ENCODE data around the gene ACTA2.

ACTA2 gene

DNA sequence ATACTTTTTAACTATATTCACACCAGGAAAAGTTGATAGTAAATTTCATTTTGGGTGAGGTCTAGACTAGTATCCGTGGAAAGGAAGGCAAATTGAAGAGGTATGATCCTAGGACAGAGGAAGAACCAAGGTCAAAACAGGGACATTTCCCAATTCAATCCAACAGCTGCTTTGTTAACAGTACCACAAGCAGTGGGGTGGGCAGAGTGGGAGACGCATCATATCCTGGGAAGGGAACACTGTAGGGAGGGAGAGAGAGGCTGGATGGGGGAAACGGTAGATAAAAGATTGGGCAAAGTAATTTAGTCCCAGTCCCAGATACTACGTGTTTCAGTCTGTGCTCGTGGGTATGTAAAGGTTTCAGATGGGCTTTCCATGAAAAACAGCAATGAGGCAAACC lies 28.9 kb upstream of the ACTA2 start:
- TF ChIP-seq GLIS3 (CRISPR knock-in tag; IDR thresholded peaks at IDR 0.05): no peak
- TF ChIP-seq SNAI2 (CRISPR knock-in tag; IDR thresholded peaks at IDR 0.05): no peak
- TF ChIP-seq, protein P1, sequence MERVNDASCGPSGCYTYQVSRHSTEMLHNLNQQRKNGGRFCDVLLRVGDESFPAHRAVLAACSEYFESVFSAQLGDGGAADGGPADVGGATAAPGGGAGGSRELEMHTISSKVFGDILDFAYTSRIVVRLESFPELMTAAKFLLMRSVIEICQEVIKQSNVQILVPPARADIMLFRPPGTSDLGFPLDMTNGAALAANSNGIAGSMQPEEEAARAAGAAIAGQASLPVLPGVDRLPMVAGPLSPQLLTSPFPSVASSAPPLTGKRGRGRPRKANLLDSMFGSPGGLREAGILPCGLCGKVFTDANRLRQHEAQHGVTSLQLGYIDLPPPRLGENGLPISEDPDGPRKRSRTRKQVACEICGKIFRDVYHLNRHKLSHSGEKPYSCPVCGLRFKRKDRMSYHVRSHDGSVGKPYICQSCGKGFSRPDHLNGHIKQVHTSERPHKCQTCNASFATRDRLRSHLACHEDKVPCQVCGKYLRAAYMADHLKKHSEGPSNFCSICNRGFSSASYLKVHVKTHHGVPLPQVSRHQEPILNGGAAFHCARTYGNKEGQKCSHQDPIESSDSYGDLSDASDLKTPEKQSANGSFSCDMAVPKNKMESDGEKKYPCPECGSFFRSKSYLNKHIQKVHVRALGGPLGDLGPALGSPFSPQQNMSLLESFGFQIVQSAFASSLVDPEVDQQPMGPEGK (CRISPR knock-in tag; IDR thresholded peaks at IDR 0.05; ENCODE audit: borderline replicate concordance): no peak
- TF ChIP-seq ZNF565 (CRISPR knock-in tag; conservative IDR thresholded peaks at IDR 0.05; ENCODE audit: low read depth): no peak
- TF ChIP-seq ZFP30 (CRISPR knock-in tag; IDR thresholded peaks at IDR 0.05): no peak
- TF ChIP-seq CSDC2 (CRISPR knock-in tag; IDR thresholded peaks at IDR 0.05): no peak
- TF ChIP-seq ZFP3 (CRISPR knock-in tag; IDR thresholded peaks at IDR 0.05): no peak
- no peak for TF ChIP-seq BACH2 (CRISPR knock-in tag; IDR thresholded peaks at IDR 0.05; ENCODE audit: borderline replicate concordance)
- TF ChIP-seq TOX (CRISPR knock-in tag; IDR thresholded peaks at IDR 0.05; ENCODE audit: borderline replicate concordance): no peak
- TF ChIP-seq TCF4 (CRISPR knock-in tag; IDR thresholded peaks at IDR 0.05; ENCODE audit: borderline replicate concordance): no peak
- TF ChIP-seq, protein P2, sequence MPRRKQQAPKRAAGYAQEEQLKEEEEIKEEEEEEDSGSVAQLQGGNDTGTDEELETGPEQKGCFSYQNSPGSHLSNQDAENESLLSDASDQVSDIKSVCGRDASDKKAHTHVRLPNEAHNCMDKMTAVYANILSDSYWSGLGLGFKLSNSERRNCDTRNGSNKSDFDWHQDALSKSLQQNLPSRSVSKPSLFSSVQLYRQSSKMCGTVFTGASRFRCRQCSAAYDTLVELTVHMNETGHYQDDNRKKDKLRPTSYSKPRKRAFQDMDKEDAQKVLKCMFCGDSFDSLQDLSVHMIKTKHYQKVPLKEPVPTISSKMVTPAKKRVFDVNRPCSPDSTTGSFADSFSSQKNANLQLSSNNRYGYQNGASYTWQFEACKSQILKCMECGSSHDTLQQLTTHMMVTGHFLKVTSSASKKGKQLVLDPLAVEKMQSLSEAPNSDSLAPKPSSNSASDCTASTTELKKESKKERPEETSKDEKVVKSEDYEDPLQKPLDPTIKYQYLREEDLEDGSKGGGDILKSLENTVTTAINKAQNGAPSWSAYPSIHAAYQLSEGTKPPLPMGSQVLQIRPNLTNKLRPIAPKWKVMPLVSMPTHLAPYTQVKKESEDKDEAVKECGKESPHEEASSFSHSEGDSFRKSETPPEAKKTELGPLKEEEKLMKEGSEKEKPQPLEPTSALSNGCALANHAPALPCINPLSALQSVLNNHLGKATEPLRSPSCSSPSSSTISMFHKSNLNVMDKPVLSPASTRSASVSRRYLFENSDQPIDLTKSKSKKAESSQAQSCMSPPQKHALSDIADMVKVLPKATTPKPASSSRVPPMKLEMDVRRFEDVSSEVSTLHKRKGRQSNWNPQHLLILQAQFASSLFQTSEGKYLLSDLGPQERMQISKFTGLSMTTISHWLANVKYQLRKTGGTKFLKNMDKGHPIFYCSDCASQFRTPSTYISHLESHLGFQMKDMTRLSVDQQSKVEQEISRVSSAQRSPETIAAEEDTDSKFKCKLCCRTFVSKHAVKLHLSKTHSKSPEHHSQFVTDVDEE (CRISPR knock-in tag; IDR thresholded peaks at IDR 0.05): no peak
- TF ChIP-seq ZNF8 (CRISPR knock-in tag; IDR thresholded peaks at IDR 0.05): no peak
- TF ChIP-seq ZC3H10 (CRISPR knock-in tag; IDR thresholded peaks at IDR 0.05): no peak
- TF ChIP-seq, protein P3, sequence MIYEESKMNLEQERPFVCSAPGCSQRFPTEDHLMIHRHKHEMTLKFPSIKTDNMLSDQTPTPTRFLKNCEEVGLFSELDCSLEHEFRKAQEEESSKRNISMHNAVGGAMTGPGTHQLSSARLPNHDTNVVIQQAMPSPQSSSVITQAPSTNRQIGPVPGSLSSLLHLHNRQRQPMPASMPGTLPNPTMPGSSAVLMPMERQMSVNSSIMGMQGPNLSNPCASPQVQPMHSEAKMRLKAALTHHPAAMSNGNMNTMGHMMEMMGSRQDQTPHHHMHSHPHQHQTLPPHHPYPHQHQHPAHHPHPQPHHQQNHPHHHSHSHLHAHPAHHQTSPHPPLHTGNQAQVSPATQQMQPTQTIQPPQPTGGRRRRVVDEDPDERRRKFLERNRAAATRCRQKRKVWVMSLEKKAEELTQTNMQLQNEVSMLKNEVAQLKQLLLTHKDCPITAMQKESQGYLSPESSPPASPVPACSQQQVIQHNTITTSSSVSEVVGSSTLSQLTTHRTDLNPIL (CRISPR knock-in tag; IDR thresholded peaks at IDR 0.05; ENCODE audit: low read depth): no peak
- no peak for TF ChIP-seq ISL1 (CRISPR knock-in tag; IDR thresholded peaks at IDR 0.05)
- TF ChIP-seq RARB (CRISPR knock-in tag; IDR thresholded peaks at IDR 0.05): no peak
- TF ChIP-seq, protein P4, sequence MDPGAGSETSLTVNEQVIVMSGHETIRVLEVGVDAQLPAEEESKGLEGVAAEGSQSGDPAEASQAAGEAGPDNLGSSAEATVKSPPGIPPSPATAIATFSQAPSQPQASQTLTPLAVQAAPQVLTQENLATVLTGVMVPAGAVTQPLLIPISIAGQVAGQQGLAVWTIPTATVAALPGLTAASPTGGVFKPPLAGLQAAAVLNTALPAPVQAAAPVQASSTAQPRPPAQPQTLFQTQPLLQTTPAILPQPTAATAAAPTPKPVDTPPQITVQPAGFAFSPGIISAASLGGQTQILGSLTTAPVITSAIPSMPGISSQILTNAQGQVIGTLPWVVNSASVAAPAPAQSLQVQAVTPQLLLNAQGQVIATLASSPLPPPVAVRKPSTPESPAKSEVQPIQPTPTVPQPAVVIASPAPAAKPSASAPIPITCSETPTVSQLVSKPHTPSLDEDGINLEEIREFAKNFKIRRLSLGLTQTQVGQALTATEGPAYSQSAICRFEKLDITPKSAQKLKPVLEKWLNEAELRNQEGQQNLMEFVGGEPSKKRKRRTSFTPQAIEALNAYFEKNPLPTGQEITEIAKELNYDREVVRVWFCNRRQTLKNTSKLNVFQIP (CRISPR knock-in tag; IDR thresholded peaks at IDR 0.05; ENCODE audit: borderline replicate concordance, low read depth): no peak
- TF ChIP-seq, protein P5, sequence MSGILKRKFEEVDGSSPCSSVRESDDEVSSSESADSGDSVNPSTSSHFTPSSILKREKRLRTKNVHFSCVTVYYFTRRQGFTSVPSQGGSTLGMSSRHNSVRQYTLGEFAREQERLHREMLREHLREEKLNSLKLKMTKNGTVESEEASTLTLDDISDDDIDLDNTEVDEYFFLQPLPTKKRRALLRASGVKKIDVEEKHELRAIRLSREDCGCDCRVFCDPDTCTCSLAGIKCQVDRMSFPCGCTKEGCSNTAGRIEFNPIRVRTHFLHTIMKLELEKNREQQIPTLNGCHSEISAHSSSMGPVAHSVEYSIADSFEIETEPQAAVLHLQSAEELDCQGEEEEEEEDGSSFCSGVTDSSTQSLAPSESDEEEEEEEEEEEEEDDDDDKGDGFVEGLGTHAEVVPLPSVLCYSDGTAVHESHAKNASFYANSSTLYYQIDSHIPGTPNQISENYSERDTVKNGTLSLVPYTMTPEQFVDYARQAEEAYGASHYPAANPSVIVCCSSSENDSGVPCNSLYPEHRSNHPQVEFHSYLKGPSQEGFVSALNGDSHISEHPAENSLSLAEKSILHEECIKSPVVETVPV (CRISPR knock-in tag; IDR thresholded peaks at IDR 0.05): no peak
- no peak for TF ChIP-seq OSR1 (CRISPR knock-in tag; IDR thresholded peaks at IDR 0.05)
- TF ChIP-seq PPARA (CRISPR knock-in tag; IDR thresholded peaks at IDR 0.05; ENCODE audit: borderline replicate concordance): no peak
- ATAC-seq: no peak

DNA sequence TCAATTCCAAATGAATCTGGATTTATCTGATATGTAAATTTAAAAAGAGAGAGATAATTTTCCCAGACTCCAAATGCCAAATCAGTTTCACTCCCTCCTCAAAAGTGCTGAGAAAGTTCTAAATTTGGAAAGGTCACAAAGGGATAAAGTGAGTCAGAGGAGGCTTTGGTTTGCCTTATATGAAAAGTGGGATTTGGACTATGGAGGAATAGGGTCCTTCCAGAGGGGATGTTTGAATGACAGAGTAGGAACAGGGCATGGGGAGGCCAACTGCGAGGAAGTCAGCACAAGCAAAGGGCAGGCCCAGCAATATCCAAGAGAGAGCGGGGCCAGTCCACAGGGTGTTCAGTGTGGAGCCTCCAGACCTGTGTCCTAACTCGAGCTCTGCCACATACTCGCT lies 28.2 kb upstream of the ACTA2 start:
- TF ChIP-seq ZFP30 (CRISPR knock-in tag; IDR thresholded peaks at IDR 0.05) (no peak), ZC3H10 (CRISPR knock-in tag; IDR thresholded peaks at IDR 0.05) (no peak), RARB (CRISPR knock-in tag; IDR thresholded peaks at IDR 0.05) (no peak)
- TF ChIP-seq, protein P2 (CRISPR knock-in tag; IDR thresholded peaks at IDR 0.05): no peak
- ATAC-seq: no peak

Data from SK-N-SH treated with all-trans-retinoic acid at 6 μM for 48 hours (cell line).